Mesenchymal stem cell (in vitro differentiated cells and primary cell): ENCODE results near the gene OSGIN1.
A peak's percentile ranks its signal among the peaks of the same experiment; 100 is the strongest.

Experiments
- DNase-seq: peaks from one replicate; pipeline ENCODE4 v3.0.0-alpha.2; 2013
- H2AFZ ChIP-seq: one replicate; pipeline ENCODE4 v1.6.1; 2013; ENCODE audit warnings: low read depth, mild to moderate bottlenecking, control low read depth, inconsistent platforms, low read length, moderate library complexity
- H2AK5ac ChIP-seq: 2 replicates; pipeline ENCODE4 v1.6.1; 2013; ENCODE audit warnings: low read length, moderate library complexity, mild to moderate bottlenecking, inconsistent platforms; ENCODE audit not compliant: severe bottlenecking
- H2BK120ac ChIP-seq: one replicate; pipeline ENCODE4 v1.6.1; 2013; ENCODE audit warnings: low read depth, mild to moderate bottlenecking, inconsistent platforms, low read length, moderate library complexity
- H2BK12ac ChIP-seq, 2 experiments: one replicate each; pipeline ENCODE4 v1.6.1; 2013; ENCODE audit warnings: inconsistent platforms in 2 of 2, low read length in 2 of 2, mild to moderate bottlenecking in 2 of 2, moderate library complexity in 2 of 2, control low read depth in 1 of 2
- H2BK15ac ChIP-seq: one replicate; pipeline ENCODE4 v1.6.1; 2013; ENCODE audit warnings: mild to moderate bottlenecking, low read depth, inconsistent platforms; ENCODE audit not compliant: poor library complexity, severe bottlenecking
- H2BK5ac ChIP-seq: 2 replicates; pipeline ENCODE4 v1.6.1; 2013; ENCODE audit warnings: low read depth, mild to moderate bottlenecking, low read length, control low read depth, inconsistent platforms; ENCODE audit not compliant: poor library complexity, severe bottlenecking
- H3K14ac ChIP-seq, 2 experiments: one replicate each; pipeline ENCODE4 v1.6.1; 2013; ENCODE audit warnings: inconsistent platforms in 2 of 2, low read length in 2 of 2, control low read depth in 1 of 2, mild to moderate bottlenecking in 1 of 2, moderate library complexity in 1 of 2
- H3K18ac ChIP-seq, 2 experiments: one replicate each; pipeline ENCODE4 v1.6.1; 2013; ENCODE audit warnings: inconsistent platforms in 2 of 2, low read length in 2 of 2, control low read depth in 1 of 2, low read depth in 1 of 2, mild to moderate bottlenecking in 1 of 2
- H3K23ac ChIP-seq, 2 experiments: one replicate each; pipeline ENCODE4 v1.6.1; 2013; ENCODE audit warnings: inconsistent platforms in 2 of 2, low read length in 2 of 2, mild to moderate bottlenecking in 2 of 2, moderate library complexity in 2 of 2, control low read depth in 1 of 2
- H3K27ac ChIP-seq: 2 replicates; pipeline ENCODE4 v1.5.1; 2013; ENCODE audit warnings: mild to moderate bottlenecking, moderate library complexity, low read length, control low read depth, inconsistent platforms; ENCODE audit not compliant: poor library complexity, severe bottlenecking
- H3K27me3 ChIP-seq, 2 experiments: 2 replicates each; pipeline versions ENCODE4 v1.6.1 to v1.7.0; 2013; ENCODE audit warnings: low read length in 2 of 2, mild to moderate bottlenecking in 2 of 2, moderate library complexity in 2 of 2, control low read depth in 1 of 2, inconsistent platforms in 1 of 2; ENCODE audit not compliant: control insufficient read depth in 1 of 2, insufficient read depth in 1 of 2
- H3K36me3 ChIP-seq, 2 experiments: 2 replicates each; pipeline versions ENCODE4 v1.6.1 to v1.7.0; 2013; ENCODE audit warnings: low read length in 2 of 2, control low read depth in 1 of 2, inconsistent platforms in 1 of 2, low read depth in 1 of 2, mild to moderate bottlenecking in 1 of 2; ENCODE audit not compliant: insufficient read depth in 2 of 2, control insufficient read depth in 1 of 2
- H3K4ac ChIP-seq, 2 experiments: one replicate each; pipeline ENCODE4 v1.6.1; 2013; ENCODE audit warnings: inconsistent platforms in 2 of 2, low read length in 2 of 2, mild to moderate bottlenecking in 2 of 2, moderate library complexity in 2 of 2, control low read depth in 1 of 2, low read depth in 1 of 2
- H3K4me1 ChIP-seq: 2 replicates; pipeline ENCODE4 v1.6.1; 2013; ENCODE audit warnings: low read depth, low read length, control low read depth; ENCODE audit not compliant: control insufficient read depth, insufficient read depth
- H3K4me2 ChIP-seq: 2 replicates; pipeline ENCODE4 v1.6.1; 2013; ENCODE audit warnings: low read length, mild to moderate bottlenecking, inconsistent platforms; ENCODE audit not compliant: poor library complexity, severe bottlenecking
- H3K4me3 ChIP-seq, 2 experiments: 2 replicates each; pipeline versions ENCODE4 v1.5.1 to v1.7.0; 2013; ENCODE audit warnings: low read length in 2 of 2, mild to moderate bottlenecking in 2 of 2, control low read depth in 1 of 2, low read depth in 1 of 2; ENCODE audit not compliant: insufficient read depth in 1 of 2
- H3K79me1 ChIP-seq: replicated peaks from 2 replicates; pipeline ENCODE4 v1.6.1; 2013; ENCODE audit warnings: mild to moderate bottlenecking, control low read depth, low read length, inconsistent platforms; ENCODE audit not compliant: poor library complexity, severe bottlenecking
- H3K9ac ChIP-seq: 2 replicates; pipeline ENCODE4 v1.7.0; 2013; ENCODE audit warnings: mild to moderate bottlenecking, low read length, moderate library complexity
- H3K9me3 ChIP-seq: 2 replicates; pipeline ENCODE4 v1.7.0; 2013; ENCODE audit warnings: mild to moderate bottlenecking, low read length; ENCODE audit not compliant: control insufficient read depth
- H4K8ac ChIP-seq: one replicate; pipeline ENCODE4 v1.6.1; 2013; ENCODE audit warnings: inconsistent platforms, mild to moderate bottlenecking, low read length, moderate library complexity
- H4K91ac ChIP-seq: one replicate; pipeline ENCODE4 v1.6.1; 2013; ENCODE audit warnings: mild to moderate bottlenecking, low read length, inconsistent platforms
- WGBS: methylation state at CpG from one replicate; pipeline ENCODE4 v1.1.7; 2013; ENCODE audit warnings: mixed read lengths; 5-methylcytosine and 5-hydroxymethylcytosine counted together

OSGIN1 gene

DNA sequence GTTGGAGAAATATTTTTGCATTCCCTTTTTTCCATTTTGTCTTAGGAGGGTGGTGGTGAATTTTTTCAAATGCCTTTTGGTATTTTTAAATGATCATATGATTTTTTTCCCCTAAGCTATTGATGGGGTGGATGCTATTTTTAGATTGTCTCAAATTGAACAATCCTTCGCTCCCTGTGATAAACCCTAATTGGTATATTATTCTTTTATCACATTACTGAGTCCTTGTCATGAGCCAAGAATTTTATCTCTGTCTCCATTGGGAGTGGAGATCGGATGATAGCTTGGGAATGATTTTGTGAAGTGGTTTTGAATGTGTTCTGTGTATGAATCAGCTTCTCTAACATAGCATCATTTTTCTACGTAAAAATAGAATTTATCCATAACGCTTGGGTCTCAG is 30.5 kb downstream of the OSGIN1 start:
- Histone ChIP-seq H3K14ac (no peak overlapping the region), H3K36me3 (no peaks in the 10 kb centered on the region), H3K27ac (no peak overlapping the region), H3K23ac (no peak overlapping the region), H2BK5ac (no peak overlapping the region), H3K18ac (no peak overlapping the region), H4K8ac (no peak overlapping the region), H2AFZ (no peak overlapping the region), H3K4me1 (peaks cover 2% of the 10 kb centered on the region), H2BK120ac (no peak overlapping the region), H3K4me3 (no peak overlapping the region), H2BK15ac (no peak overlapping the region), H2AK5ac (no peak overlapping the region), H3K9ac (no peak overlapping the region), H4K91ac (no peak overlapping the region), H2BK12ac (no peak overlapping the region), H3K4me2 (no peak overlapping the region), H3K27me3 (peaks cover 6 to 11% of the 10 kb centered on the region in 2 experiments), H3K4ac (no peak overlapping the region), H3K9me3 (peaks cover 15% of the 10 kb centered on the region), H3K79me1 (no peaks in the 10 kb centered on the region)
- no peak for DNase-seq
- 50% methylated on average over 1 of the region's 4 CpGs for WGBS

DNA sequence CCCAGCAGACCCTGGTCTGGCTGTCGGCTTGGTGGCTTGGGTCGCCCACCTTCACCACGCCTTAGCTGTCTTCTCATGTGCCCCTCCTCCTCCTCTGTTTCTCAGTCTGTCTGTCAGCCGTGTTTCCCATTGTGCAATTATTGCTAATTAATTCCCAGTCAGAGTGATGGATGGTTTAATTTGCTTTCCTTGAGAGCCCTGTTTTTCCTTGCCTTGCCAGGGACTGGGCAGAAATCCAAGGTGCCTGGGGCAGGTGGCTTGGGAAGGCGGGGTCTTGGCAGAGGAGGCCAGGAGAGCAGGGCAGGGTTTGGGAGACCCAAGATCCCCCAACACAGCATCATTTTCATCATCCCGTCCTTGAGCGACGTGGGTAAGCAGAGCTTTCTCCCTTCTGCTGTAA is 36.3 kb downstream of the OSGIN1 start:
- Histone ChIP-seq H3K14ac (no peak overlapping the region), H3K4me3 (no peak overlapping the region), H2BK120ac (no peak overlapping the region), H3K36me3 (no peaks in the 10 kb centered on the region), H3K27me3 (peaks cover 23% of the 10 kb centered on the region in 2 experiments), H3K27ac (no peak overlapping the region), H3K18ac (no peak overlapping the region), H3K4me2 (no peak overlapping the region), H2BK15ac (no peak overlapping the region), H3K4ac (no peak overlapping the region), H2BK12ac (no peak overlapping the region), H4K8ac (no peak overlapping the region), H4K91ac (no peak overlapping the region), H2BK5ac (no peak overlapping the region), H3K9me3 (no peaks in the 10 kb centered on the region), H3K79me1 (no peaks in the 10 kb centered on the region), H3K9ac (no peak overlapping the region), H2AFZ (no peak overlapping the region), H3K23ac (no peak overlapping the region), H3K4me1 (no peaks in the 10 kb centered on the region), H2AK5ac (no peak overlapping the region)
- DNase-seq: no peak
- WGBS: 90% methylated on average over 8 of the region's 8 CpGs

DNA sequence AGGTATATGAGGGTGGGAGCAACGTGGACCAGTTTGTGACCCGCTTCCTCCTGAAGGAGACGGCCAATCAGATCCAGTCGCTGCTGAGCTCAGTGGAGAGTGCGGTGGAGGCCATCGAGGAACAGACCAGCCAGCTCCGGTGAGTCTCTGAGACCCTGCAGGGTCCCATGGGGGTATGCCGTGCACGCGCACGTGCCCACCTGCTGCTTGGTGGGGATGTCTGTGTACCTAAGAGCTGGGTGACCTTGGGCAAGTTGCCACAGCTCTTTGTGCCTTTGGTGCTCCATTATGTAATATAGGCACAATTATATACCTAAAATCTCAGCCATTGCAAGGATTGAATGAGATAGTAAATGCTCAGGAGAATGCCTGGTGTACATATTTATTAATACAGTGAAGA is 37.5 kb downstream of the OSGIN1 start:
- Histone ChIP-seq H2AFZ (no peak overlapping the region), H3K23ac (no peak overlapping the region), H3K4ac (no peak overlapping the region), H4K8ac (no peak overlapping the region), H2BK5ac (no peak overlapping the region), H3K18ac (no peak overlapping the region), H3K4me1 (peaks cover under 1% of the 10 kb centered on the region), H3K79me1 (no peaks in the 10 kb centered on the region), H3K27ac (no peak overlapping the region), H3K9ac (no peak overlapping the region), H3K27me3 (peaks cover 23% of the 10 kb centered on the region in 2 experiments), H4K91ac (no peak overlapping the region), H2BK120ac (no peak overlapping the region), H2BK15ac (no peak overlapping the region), H3K36me3 (no peaks in the 10 kb centered on the region), H3K9me3 (no peaks in the 10 kb centered on the region), H3K4me3 (no peak overlapping the region), H2BK12ac (no peak overlapping the region), H3K14ac (no peak overlapping the region), H3K4me2 (no peak overlapping the region), H2AK5ac (no peak overlapping the region)
- WGBS: 97% methylated on average over 7 of the region's 11 CpGs
- DNase-seq: no peak

DNA sequence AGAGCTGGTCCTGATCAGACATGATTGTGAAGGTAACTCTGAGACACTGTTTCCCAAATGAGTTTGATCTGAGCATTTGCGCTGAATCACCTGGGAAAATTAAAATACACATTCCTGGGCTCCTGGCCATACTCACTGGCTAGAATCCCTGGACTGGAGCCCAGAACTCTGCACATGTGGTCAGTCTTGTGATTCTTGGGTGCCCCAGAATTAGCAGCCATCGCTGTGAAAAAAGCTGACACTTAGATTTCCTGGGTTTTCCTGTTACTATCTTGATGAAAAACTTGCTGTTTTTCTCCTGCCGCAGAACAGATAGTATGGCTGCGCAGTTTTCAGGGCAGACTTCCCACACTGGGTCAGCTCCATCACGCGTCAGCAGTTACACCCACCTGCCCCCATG is 39.6 kb downstream of the OSGIN1 start:
- H3K18ac ChIP-seq: no peak overlapping the region

More for the DNA sequence above, 39.6 kb downstream of the OSGIN1 start:
- Histone ChIP-seq H3K14ac (no peak overlapping the region), H4K8ac (peak overlapping the region; percentile 59), H3K27me3 (peaks cover 20 to 23% of the 10 kb centered on the region in 2 experiments), H3K27ac (no peak overlapping the region), H3K9ac (peak overlapping the region; percentile 74), H3K4me1 (peaks cover 8% of the 10 kb centered on the region), H3K79me1 (no peaks in the 10 kb centered on the region), H3K36me3 (no peaks in the 10 kb centered on the region), H2BK120ac (no peak overlapping the region), H2AFZ (no peak overlapping the region), H4K91ac (no peak overlapping the region), H2BK5ac (no peak overlapping the region), H2AK5ac (no peak overlapping the region), H2BK15ac (no peak overlapping the region), H3K23ac (no peak overlapping the region), H3K4me3 (peak overlapping the region in 1 of 2 experiments; percentile 25), H3K4me2 (no peak overlapping the region), H2BK12ac (no peak overlapping the region), H3K9me3 (no peaks in the 10 kb centered on the region), H3K4ac (no peak overlapping the region)
- 77% methylated on average over 6 of the region's 6 CpGs for WGBS
- DNase-seq: peak; percentile 16
